ENCODE measurements around the gene HUWE1.

DNA sequence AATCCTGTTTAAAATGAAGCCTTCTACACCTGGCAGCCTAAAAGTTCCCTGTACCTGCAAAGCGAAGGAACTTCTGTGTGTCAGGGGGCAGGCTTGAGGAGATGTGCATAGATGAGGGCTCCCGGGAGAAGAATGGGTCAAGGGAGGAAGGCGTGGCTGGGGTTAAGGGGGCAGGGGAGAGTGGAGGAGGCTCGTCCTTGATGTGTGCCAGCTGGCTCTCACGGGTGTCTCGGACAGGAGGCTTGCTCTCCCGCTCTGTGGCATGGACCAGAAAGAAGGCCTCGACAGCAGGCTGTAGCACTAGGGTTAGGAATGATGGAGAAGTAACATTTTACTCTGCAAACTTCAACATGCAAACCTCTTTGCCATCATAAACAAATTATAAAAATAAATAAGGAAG lies 147.7 kb downstream of the HUWE1 start:
- TF ChIP-seq, protein P1, sequence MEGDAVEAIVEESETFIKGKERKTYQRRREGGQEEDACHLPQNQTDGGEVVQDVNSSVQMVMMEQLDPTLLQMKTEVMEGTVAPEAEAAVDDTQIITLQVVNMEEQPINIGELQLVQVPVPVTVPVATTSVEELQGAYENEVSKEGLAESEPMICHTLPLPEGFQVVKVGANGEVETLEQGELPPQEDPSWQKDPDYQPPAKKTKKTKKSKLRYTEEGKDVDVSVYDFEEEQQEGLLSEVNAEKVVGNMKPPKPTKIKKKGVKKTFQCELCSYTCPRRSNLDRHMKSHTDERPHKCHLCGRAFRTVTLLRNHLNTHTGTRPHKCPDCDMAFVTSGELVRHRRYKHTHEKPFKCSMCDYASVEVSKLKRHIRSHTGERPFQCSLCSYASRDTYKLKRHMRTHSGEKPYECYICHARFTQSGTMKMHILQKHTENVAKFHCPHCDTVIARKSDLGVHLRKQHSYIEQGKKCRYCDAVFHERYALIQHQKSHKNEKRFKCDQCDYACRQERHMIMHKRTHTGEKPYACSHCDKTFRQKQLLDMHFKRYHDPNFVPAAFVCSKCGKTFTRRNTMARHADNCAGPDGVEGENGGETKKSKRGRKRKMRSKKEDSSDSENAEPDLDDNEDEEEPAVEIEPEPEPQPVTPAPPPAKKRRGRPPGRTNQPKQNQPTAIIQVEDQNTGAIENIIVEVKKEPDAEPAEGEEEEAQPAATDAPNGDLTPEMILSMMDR (IDR thresholded peaks at IDR 0.05; ENCODE audit: low read length), result no peak
- TF ChIP-seq EZH2 (IDR thresholded peaks at IDR 0.05; ENCODE audit: borderline replicate concordance, low read length), result no peak

Measured in OCI-LY1 (cell line).